Raji (cell line): ENCODE measurements around the gene ACTN2.

Experiments used
- POLR2A ChIP-seq: IDR thresholded peaks from 2 replicates; pipeline ENCODE4 v1.6.1; 2011; ENCODE audit warnings: low read depth, low read length, control low read depth; ENCODE audit not compliant: insufficient read depth

Gene ACTN2

GRCh38 chr1:236685917-236686814 lies at the start of gene ACTN2:
Gene ACTN2, plus strand, starts transcription at chr1:236686499. Its CDS starts 175 bp downstream, at chr1:236686674.
- no peak for TF ChIP-seq POLR2A

GRCh38 chr1:236638945-236639344 lies 47.4 kb upstream of the ACTN2 start:
- TF ChIP-seq POLR2A, result no peak

GRCh38 chr1:236639686-236640085 lies 46.6 kb upstream of the ACTN2 start:
- no peak for TF ChIP-seq POLR2A

- TF ChIP-seq POLR2A, result no peak
Measured at GRCh38 chr1:236642763-236643162, 43.5 kb upstream of the ACTN2 start.

GRCh38 chr1:236645016-236645680 lies 41.2 kb upstream of the ACTN2 start:
- TF ChIP-seq POLR2A, result no peak

GRCh38 chr1:236654511-236654910 lies 31.8 kb upstream of the ACTN2 start:
- no peak for TF ChIP-seq POLR2A

- TF ChIP-seq POLR2A, result no peak
Measured at GRCh38 chr1:236654957-236655356, 31.3 kb upstream of the ACTN2 start.

GRCh38 chr1:236657398-236657797 lies 28.9 kb upstream of the ACTN2 start:
- TF ChIP-seq POLR2A, result no peak

- TF ChIP-seq POLR2A, result no peak
Measured at GRCh38 chr1:236659792-236660587, 26.3 kb upstream of the ACTN2 start.

- no peak for TF ChIP-seq POLR2A
Measured at GRCh38 chr1:236663934-236664333, 22.4 kb upstream of the ACTN2 start.

- TF ChIP-seq POLR2A, result no peak
Measured at GRCh38 chr1:236670060-236670459, 16.2 kb upstream of the ACTN2 start.

- TF ChIP-seq POLR2A, result no peak
Measured at GRCh38 chr1:236673289-236673919, 12.9 kb upstream of the ACTN2 start.

GRCh38 chr1:236677641-236678235 lies 8.6 kb upstream of the ACTN2 start:
- TF ChIP-seq POLR2A, result no peak

GRCh38 chr1:236681219-236681618 lies 5.1 kb upstream of the ACTN2 start:
- no peak for TF ChIP-seq POLR2A
